ENCODE measurements around the gene DBH. TPM values are rescaled to one million over a fixed set of nuclear protein-coding genes. Genes with fewer than 3 reads are reported as not detected.

Gene DBH
- total RNA-seq, 2 experiments from 2014 or later: not detected

GRCh38 chr9:133605446-133605845, 30.7 kb upstream of the DBH start:
- no peaks in the 10 kb centered on the region for H3K9me3 ChIP-seq (ENCODE audit: low read length)
- no TSS peak for BruUV-seq (replicated peaks)
- no peaks in the 10 kb centered on the region for H3K79me2 ChIP-seq (ENCODE audit: insufficient read depth, low read depth, low read length)
- no peak overlapping the region for H3K4me2 ChIP-seq (ENCODE audit: low read length)
- ChIA-PET CTCF (ENCODE audit: unreplicated experiment) (interaction anchor here (0.5 kb wide), 1 partner anchor 82 kb away, joined by 4 read pairs; no protein-coding TSS in a partner anchor), POLR2A (no interaction called here)
- DNase-seq (ENCODE audit: low spot score): no peak
- H3K4me3 ChIP-seq (ENCODE audit: low read depth, low read length, poor library complexity, severe bottlenecking): no peak overlapping the region
- intact Hi-C loops (cut with micrococcal nuclease; ENCODE audit: unreplicated experiment): loop anchor here (2.0 kb wide), 1 partner anchor 121 kb away; no protein-coding TSS in a partner anchor
- H3K27ac ChIP-seq (ENCODE audit: low read depth, low read length, poor library complexity, severe bottlenecking): no peak overlapping the region
- H2AFZ ChIP-seq (ENCODE audit: low read length): no peak overlapping the region
- no peaks in the 10 kb centered on the region for H3K9me2 ChIP-seq (ENCODE audit: insufficient read depth, low read length)
- H3K4me1 ChIP-seq (ENCODE audit: insufficient read depth, low read length, poor library complexity, severe bottlenecking): peaks cover 12% of the 10 kb centered on the region
- TF ChIP-seq CTCF (conservative IDR thresholded peaks at IDR 0.05; ENCODE audit: low read length) (no peak), EZH2phosphoT487 (IDR thresholded peaks at IDR 0.05; ENCODE audit: borderline replicate concordance, low read depth, low read length) (no peak)
- no peaks in the 10 kb centered on the region for H3K36me3 ChIP-seq (ENCODE audit: insufficient read depth, low read length)
- H4K20me1 ChIP-seq (ENCODE audit: insufficient read depth, low read length): no peaks in the 10 kb centered on the region

GRCh38 chr9:133605856-133606707, 30.1 kb upstream of the DBH start:
- Histone ChIP-seq H2AFZ (ENCODE audit: low read length) (no peak overlapping the region), H3K36me3 (ENCODE audit: insufficient read depth, low read length) (no peaks in the 10 kb centered on the region), H3K4me1 (ENCODE audit: insufficient read depth, low read length, poor library complexity, severe bottlenecking) (peaks cover 12% of the 10 kb centered on the region), H3K4me3 (ENCODE audit: low read depth, low read length, poor library complexity, severe bottlenecking) (no peak overlapping the region), H3K27ac (ENCODE audit: low read depth, low read length, poor library complexity, severe bottlenecking) (no peak overlapping the region), H3K79me2 (ENCODE audit: insufficient read depth, low read depth, low read length) (no peaks in the 10 kb centered on the region), H3K4me2 (ENCODE audit: low read length) (no peak overlapping the region), H3K9me3 (ENCODE audit: low read length) (no peaks in the 10 kb centered on the region), H3K9me2 (ENCODE audit: insufficient read depth, low read length) (no peaks in the 10 kb centered on the region), H4K20me1 (ENCODE audit: insufficient read depth, low read length) (no peaks in the 10 kb centered on the region)
- TF ChIP-seq EZH2phosphoT487 (IDR thresholded peaks at IDR 0.05; ENCODE audit: borderline replicate concordance, low read depth, low read length) (no peak), CTCF (conservative IDR thresholded peaks at IDR 0.05; ENCODE audit: low read length) (no peak)
- POLR2A ChIA-PET: no interaction called here
- intact Hi-C loops (cut with micrococcal nuclease; ENCODE audit: unreplicated experiment): loop anchor here (2.0 kb wide), 1 partner anchor 121 kb away; no protein-coding TSS in a partner anchor
- CTCF ChIA-PET (ENCODE audit: unreplicated experiment): no interaction called here
- BruUV-seq (replicated peaks): no TSS peak
- DNase-seq (ENCODE audit: low spot score): no peak

- CTCF ChIA-PET (ENCODE audit: unreplicated experiment): no interaction called here
- intact Hi-C loops (cut with micrococcal nuclease; ENCODE audit: unreplicated experiment): no loop called here
These were observed 29.5 kb upstream of the DBH start for GRCh38 chr9:133606708-133607025.

More at GRCh38 chr9:133606708-133607025, 29.5 kb upstream of the DBH start:
- Histone ChIP-seq H3K79me2 (ENCODE audit: insufficient read depth, low read depth, low read length) (no peaks in the 10 kb centered on the region), H3K4me1 (ENCODE audit: insufficient read depth, low read length, poor library complexity, severe bottlenecking) (peaks cover 12% of the 10 kb centered on the region), H3K9me2 (ENCODE audit: insufficient read depth, low read length) (no peaks in the 10 kb centered on the region), H3K4me3 (ENCODE audit: low read depth, low read length, poor library complexity, severe bottlenecking) (no peak overlapping the region), H3K27ac (ENCODE audit: low read depth, low read length, poor library complexity, severe bottlenecking) (no peak overlapping the region), H3K4me2 (ENCODE audit: low read length) (no peak overlapping the region), H3K9me3 (ENCODE audit: low read length) (no peaks in the 10 kb centered on the region), H3K36me3 (ENCODE audit: insufficient read depth, low read length) (no peaks in the 10 kb centered on the region), H4K20me1 (ENCODE audit: insufficient read depth, low read length) (no peaks in the 10 kb centered on the region), H2AFZ (ENCODE audit: low read length) (no peak overlapping the region)
- no peak for DNase-seq (ENCODE audit: low spot score)
- POLR2A ChIA-PET: no interaction called here
- TF ChIP-seq CTCF (conservative IDR thresholded peaks at IDR 0.05; ENCODE audit: low read length): no peak
- TF ChIP-seq EZH2phosphoT487 (IDR thresholded peaks at IDR 0.05; ENCODE audit: borderline replicate concordance, low read depth, low read length): no peak
- BruUV-seq (replicated peaks): no TSS peak
